ENCODE results near the gene FADS3. TPM values are rescaled to one million over a fixed set of nuclear protein-coding genes. Genes with fewer than 3 reads are reported as not detected.

The FADS3 gene
- total RNA-seq, 1 donor from 2014 or later = 255 TPM

DNA sequence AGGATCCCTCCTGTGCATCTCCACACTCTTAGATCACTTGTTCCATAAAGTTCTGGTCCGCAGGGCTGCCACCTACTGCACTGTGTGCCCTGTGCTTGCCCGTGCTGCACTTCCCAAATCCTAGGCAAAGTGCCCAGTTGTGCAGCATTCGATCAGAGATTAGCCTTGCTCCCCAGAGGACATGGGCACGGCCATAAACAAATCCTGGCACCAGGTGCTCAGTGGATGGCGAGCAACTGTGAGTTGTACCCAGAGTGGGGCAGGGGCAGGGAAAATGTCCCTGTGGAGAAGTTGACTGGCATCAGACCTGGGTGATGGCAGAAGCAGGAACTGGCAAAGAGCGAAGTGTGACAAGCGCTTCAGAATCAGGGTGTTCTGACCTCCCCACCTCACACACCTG lies 58.6 kb downstream of the FADS3 start:
- TF ChIP-seq, protein P1, sequence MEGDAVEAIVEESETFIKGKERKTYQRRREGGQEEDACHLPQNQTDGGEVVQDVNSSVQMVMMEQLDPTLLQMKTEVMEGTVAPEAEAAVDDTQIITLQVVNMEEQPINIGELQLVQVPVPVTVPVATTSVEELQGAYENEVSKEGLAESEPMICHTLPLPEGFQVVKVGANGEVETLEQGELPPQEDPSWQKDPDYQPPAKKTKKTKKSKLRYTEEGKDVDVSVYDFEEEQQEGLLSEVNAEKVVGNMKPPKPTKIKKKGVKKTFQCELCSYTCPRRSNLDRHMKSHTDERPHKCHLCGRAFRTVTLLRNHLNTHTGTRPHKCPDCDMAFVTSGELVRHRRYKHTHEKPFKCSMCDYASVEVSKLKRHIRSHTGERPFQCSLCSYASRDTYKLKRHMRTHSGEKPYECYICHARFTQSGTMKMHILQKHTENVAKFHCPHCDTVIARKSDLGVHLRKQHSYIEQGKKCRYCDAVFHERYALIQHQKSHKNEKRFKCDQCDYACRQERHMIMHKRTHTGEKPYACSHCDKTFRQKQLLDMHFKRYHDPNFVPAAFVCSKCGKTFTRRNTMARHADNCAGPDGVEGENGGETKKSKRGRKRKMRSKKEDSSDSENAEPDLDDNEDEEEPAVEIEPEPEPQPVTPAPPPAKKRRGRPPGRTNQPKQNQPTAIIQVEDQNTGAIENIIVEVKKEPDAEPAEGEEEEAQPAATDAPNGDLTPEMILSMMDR (IDR thresholded peaks at IDR 0.05) = no peak
- no peak for DNase-seq (ENCODE audit: low spot score)
- Mint-ChIP-seq H3K9me3 (ENCODE audit: low read depth) (no peaks in the 10 kb centered on the region), H3K27me3 (ENCODE audit: low read depth) (no peaks in the 10 kb centered on the region), H3K4me3 (ENCODE audit: unreplicated experiment) (no peak overlapping the region), H3K27ac (ENCODE audit: unreplicated experiment) (peak overlapping the region; percentile 27), H3K4me1 (ENCODE audit: low read depth) (peaks cover 64% of the 10 kb centered on the region), H3K36me3 (ENCODE audit: low read depth) (peaks cover 4% of the 10 kb centered on the region)

- DNase-seq (ENCODE audit: low spot score) = no peak
- H3K9me3 Mint-ChIP-seq (ENCODE audit: low read depth) = no peaks in the 10 kb centered on the region
- peak overlapping the region; percentile 33 for H3K27ac Mint-ChIP-seq (ENCODE audit: unreplicated experiment)
- peaks cover 66% of the 10 kb centered on the region for H3K4me1 Mint-ChIP-seq (ENCODE audit: low read depth)
- no peaks in the 10 kb centered on the region for H3K27me3 Mint-ChIP-seq (ENCODE audit: low read depth)
- H3K4me3 Mint-ChIP-seq (ENCODE audit: unreplicated experiment) = peak overlapping the region; percentile 13
- TF ChIP-seq, protein P1 (IDR thresholded peaks at IDR 0.05) = no peak
- peaks cover 4% of the 10 kb centered on the region for H3K36me3 Mint-ChIP-seq (ENCODE audit: low read depth)
These were observed 59.1 kb downstream of the FADS3 start for GRCh38 chr11:61832207-61832606.

- Mint-ChIP-seq H3K27me3 (ENCODE audit: low read depth) (no peaks in the 10 kb centered on the region), H3K9me3 (ENCODE audit: low read depth) (no peaks in the 10 kb centered on the region), H3K4me3 (ENCODE audit: unreplicated experiment) (peak overlapping the region; percentile 90), H3K4me1 (ENCODE audit: low read depth) (peaks cover 67% of the 10 kb centered on the region), H3K36me3 (ENCODE audit: low read depth) (peaks cover 4% of the 10 kb centered on the region), H3K27ac (ENCODE audit: unreplicated experiment) (peak overlapping the region; percentile 86)
- TF ChIP-seq, protein P1 (IDR thresholded peaks at IDR 0.05) = no peak
- DNase-seq (ENCODE audit: low spot score) = no peak
These were observed 60.9 kb downstream of the FADS3 start for GRCh38 chr11:61830237-61831105.

DNA sequence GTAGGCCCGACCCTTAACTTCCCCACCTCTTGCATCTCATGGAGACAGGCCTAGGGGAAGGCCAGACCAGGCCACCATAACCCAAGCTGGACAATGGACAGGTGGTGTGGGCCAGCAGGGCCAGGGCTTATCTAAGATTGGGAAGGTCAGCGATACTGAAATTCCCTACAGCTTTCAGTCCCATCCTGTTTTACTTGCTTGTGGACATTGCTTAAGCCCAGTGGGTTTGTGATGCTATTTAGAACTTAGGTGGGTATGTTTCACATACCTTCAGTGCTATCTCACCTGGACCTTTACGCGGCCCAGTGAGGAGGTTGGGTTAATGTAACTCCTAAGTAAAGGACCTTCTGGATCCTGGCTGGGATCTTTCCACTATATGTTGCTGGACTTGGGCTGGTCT lies 61.5 kb downstream of the FADS3 start:
- Mint-ChIP-seq H3K4me3 (ENCODE audit: unreplicated experiment) (peak overlapping the region; percentile 90), H3K4me1 (ENCODE audit: low read depth) (peaks cover 61% of the 10 kb centered on the region), H3K36me3 (ENCODE audit: low read depth) (peaks cover 4% of the 10 kb centered on the region), H3K9me3 (ENCODE audit: low read depth) (no peaks in the 10 kb centered on the region), H3K27me3 (ENCODE audit: low read depth) (no peaks in the 10 kb centered on the region), H3K27ac (ENCODE audit: unreplicated experiment) (peak overlapping the region; percentile 90)
- DNase-seq (ENCODE audit: low spot score) = no peak
- TF ChIP-seq, protein P1 (IDR thresholded peaks at IDR 0.05) = no peak

GRCh38 chr11:61828629-61829407 lies 62.5 kb downstream of the FADS3 start:
- Mint-ChIP-seq H3K9me3 (ENCODE audit: low read depth) (no peaks in the 10 kb centered on the region), H3K4me3 (ENCODE audit: unreplicated experiment) (peak overlapping the region; percentile 90), H3K36me3 (ENCODE audit: low read depth) (peaks cover 4% of the 10 kb centered on the region), H3K27ac (ENCODE audit: unreplicated experiment) (peak overlapping the region; percentile 93), H3K27me3 (ENCODE audit: low read depth) (no peaks in the 10 kb centered on the region), H3K4me1 (ENCODE audit: low read depth) (peaks cover 52% of the 10 kb centered on the region)
- no peak for DNase-seq (ENCODE audit: low spot score)
- TF ChIP-seq, protein P1 (IDR thresholded peaks at IDR 0.05) = peak; percentile 75

Measured in chondrocyte (in vitro differentiated cells).